Measurements from ENCODE around the gene TNFSF10.
"Not testable (repeated sequence)": the region's sequence is repeated elsewhere in the genome, so short reads cannot be mapped to it uniquely, and the experiment has no call there.

TNFSF10 gene

GRCh38 chr3:172522871-172523818, at the start of gene TNFSF10:
TNFSF10 (minus strand) TSS chr3:172523430; CDS start chr3:172523384, 46 bp downstream.
- TF ChIP-seq, protein P1, sequence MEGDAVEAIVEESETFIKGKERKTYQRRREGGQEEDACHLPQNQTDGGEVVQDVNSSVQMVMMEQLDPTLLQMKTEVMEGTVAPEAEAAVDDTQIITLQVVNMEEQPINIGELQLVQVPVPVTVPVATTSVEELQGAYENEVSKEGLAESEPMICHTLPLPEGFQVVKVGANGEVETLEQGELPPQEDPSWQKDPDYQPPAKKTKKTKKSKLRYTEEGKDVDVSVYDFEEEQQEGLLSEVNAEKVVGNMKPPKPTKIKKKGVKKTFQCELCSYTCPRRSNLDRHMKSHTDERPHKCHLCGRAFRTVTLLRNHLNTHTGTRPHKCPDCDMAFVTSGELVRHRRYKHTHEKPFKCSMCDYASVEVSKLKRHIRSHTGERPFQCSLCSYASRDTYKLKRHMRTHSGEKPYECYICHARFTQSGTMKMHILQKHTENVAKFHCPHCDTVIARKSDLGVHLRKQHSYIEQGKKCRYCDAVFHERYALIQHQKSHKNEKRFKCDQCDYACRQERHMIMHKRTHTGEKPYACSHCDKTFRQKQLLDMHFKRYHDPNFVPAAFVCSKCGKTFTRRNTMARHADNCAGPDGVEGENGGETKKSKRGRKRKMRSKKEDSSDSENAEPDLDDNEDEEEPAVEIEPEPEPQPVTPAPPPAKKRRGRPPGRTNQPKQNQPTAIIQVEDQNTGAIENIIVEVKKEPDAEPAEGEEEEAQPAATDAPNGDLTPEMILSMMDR (IDR thresholded peaks at IDR 0.05; ENCODE audit: low read depth, low read length), result no peak
- no peak for DNase-seq (ENCODE audit: low read depth in 2 of 2)
- H3K4me3 ChIP-seq (replicated peaks in 1 of 2; ENCODE audit: low read depth in 2 of 2, low read length in 2 of 2), result peak within 1 kb of the TSS in 1 of 2 donors; percentile 32

DNA sequence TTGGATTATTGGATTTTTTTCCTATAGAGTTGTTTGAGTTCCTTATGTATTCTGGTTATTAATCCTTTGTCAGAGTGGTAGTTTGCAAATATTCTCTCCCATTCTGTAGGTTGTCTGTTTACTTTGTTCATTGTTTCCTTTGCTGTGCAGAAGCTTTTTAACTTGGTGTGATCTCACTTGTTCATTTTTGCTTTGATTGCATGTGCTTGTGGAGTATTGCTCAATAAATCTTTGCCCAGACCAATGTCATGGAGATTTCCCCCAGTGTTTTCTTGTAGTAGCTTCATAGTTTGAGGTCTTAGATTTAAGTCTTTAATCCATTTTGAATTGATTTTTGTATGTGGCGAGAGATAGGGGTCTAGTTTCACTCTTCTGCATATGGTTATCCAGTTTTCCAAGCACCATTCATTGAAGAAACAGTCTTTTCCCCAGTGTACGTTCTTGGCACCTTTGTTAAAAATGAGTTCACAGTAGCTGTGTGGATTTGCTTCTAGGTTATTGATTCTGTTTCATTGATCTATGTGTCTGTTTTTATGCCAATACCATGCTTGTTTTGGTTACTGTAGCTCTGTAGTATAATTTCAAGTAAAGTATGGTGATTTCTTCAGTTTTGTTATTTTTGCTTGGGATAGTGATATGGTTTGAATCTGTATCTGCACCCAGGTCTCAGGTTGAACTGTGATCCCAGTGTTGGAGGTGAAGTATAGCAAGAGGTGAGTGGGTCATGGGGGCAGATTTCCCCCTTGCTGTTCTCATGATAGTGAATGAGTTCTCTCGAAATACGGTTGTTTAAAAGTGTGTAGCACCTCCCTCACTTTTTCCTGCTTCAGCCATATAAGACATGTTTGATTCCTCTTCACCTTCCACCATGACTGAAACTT, 46.1 kb upstream of the TNFSF10 start:
- DNase-seq (ENCODE audit: low read depth in 2 of 2), result peak in 1 of 2 donors; percentile 17
- TF ChIP-seq, protein P1 (IDR thresholded peaks at IDR 0.05; ENCODE audit: low read depth, low read length), result no peak
- no peak overlapping the region for H3K4me3 ChIP-seq (replicated peaks in 1 of 2; ENCODE audit: low read depth in 2 of 2, low read length in 2 of 2)

- H3K4me3 ChIP-seq (replicated peaks in 1 of 2; ENCODE audit: low read depth in 2 of 2, low read length in 2 of 2), result no peak overlapping the region
- TF ChIP-seq, protein P1 (IDR thresholded peaks at IDR 0.05; ENCODE audit: low read depth, low read length), result no peak
- DNase-seq (ENCODE audit: low read depth in 2 of 2), result no peak
Measured at GRCh38 chr3:172568701-172569100, 45.5 kb upstream of the TNFSF10 start.

DNA sequence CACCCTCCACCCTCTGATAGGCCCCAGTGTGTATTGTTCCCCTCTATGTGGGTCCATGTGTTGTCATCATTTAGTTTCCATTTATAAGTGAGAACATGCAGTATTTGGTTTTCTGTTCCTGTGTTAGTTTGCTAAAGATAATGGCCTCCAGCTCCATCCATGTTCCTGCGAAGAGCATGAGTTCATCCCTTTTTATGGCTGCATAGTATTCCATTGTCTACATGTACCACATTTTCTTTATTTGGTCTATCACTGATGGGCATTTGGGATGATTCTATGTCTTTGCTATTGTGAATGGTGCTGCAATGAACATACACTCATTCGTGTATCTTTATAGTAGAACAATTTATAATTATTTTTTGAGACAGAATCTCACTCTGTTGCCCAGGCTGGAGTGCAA, 43.6 kb upstream of the TNFSF10 start:
- DNase-seq (ENCODE audit: low read depth in 2 of 2); H3K4me3 ChIP-seq (replicated peaks in 1 of 2; ENCODE audit: low read depth in 2 of 2, low read length in 2 of 2): not testable (repeated sequence)

DNA sequence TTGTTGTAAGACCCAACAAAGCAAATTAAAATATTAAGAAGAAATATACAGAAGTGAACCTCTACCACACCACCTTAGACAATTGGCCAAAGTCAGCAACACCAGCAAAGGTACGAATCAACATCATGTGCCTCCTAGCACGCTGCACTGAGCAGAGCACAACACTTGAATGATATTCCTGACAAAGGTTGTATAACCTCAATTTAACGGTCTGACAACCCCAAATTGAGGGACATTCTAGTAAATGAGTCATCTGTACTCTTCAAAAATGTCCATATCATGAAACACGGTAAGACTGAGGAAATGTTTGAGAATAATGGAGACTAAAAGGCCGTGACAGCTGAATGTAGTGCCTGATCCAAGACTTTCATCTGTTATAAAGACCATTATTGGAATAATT, 41.3 kb upstream of the TNFSF10 start:
- H3K4me3 ChIP-seq (replicated peaks in 1 of 2; ENCODE audit: low read depth in 2 of 2, low read length in 2 of 2), result no peak overlapping the region
- no peak for DNase-seq (ENCODE audit: low read depth in 2 of 2)
- TF ChIP-seq, protein P1 (IDR thresholded peaks at IDR 0.05; ENCODE audit: low read depth, low read length), result no peak

GRCh38 chr3:172562871-172563865, 39.9 kb upstream of the TNFSF10 start:
- H3K4me3 ChIP-seq (replicated peaks in 1 of 2; ENCODE audit: low read depth in 2 of 2, low read length in 2 of 2), result peak overlapping the region in 1 of 2 donors; percentile 27
- DNase-seq (ENCODE audit: low read depth in 2 of 2), result peak; percentile 93 to 98
- TF ChIP-seq, protein P1 (IDR thresholded peaks at IDR 0.05; ENCODE audit: low read depth, low read length), result no peak
